Thymus (tissue), 11 donors: ENCODE results near the gene CCDC190. TPM values are rescaled to one million over a fixed set of nuclear protein-coding genes. Genes with fewer than 3 reads are reported as not detected.

ENCODE experiments used
- DNase-seq, 9 donors: peaks; one replicate each; pipeline ENCODE4 v3.0.0-alpha.2; 2013; ENCODE audit warnings: low spot score in 9 of 9, low read depth in 6 of 9, missing footprints in 1 of 9
- H3K27ac ChIP-seq, 2 donors: one replicate each; pipeline ENCODE4 v1.5.1; 2013; ENCODE audit warnings: control low read depth in 1 of 2, low read depth in 1 of 2, low read length in 1 of 2, mild to moderate bottlenecking in 1 of 2, moderate library complexity in 1 of 2
- H3K27me3 ChIP-seq, 2 donors: one replicate each; pipeline ENCODE4 v1.5.1; 2013; ENCODE audit warnings: low read length in 1 of 2; ENCODE audit not compliant: control insufficient read depth in 2 of 2, insufficient read depth in 1 of 2
- H3K36me3 ChIP-seq, 2 donors: one replicate each; pipeline ENCODE4 v1.5.1; 2013; ENCODE audit warnings: low read length in 1 of 2, mild to moderate bottlenecking in 1 of 2, moderate library complexity in 1 of 2; ENCODE audit not compliant: control insufficient read depth in 2 of 2, insufficient read depth in 2 of 2
- H3K4me1 ChIP-seq, 2 donors: one replicate each; pipeline ENCODE4 v1.5.1; 2013; ENCODE audit warnings: low read length in 2 of 2; ENCODE audit not compliant: control insufficient read depth in 2 of 2, insufficient read depth in 2 of 2
- H3K4me3 ChIP-seq, 2 donors: one replicate each; pipeline ENCODE4 v1.5.1; 2013; ENCODE audit warnings: low read length in 2 of 2, control low read depth in 1 of 2, mild to moderate bottlenecking in 1 of 2
- H3K9me3 ChIP-seq, 2 donors: one replicate each; pipeline ENCODE4 v1.5.1; 2013; ENCODE audit warnings: low read length in 1 of 2, mild to moderate bottlenecking in 1 of 2; ENCODE audit not compliant: control insufficient read depth in 2 of 2, insufficient read depth in 1 of 2
- WGBS: extraction: QIAGEN DNeasy Blood & Tissue Kit; methylation state at CpG from one replicate; pipeline ENCODE4 v1.1.7; 2013; 5-methylcytosine and 5-hydroxymethylcytosine counted together
- polyA plus RNA-seq: library from polyadenylated mRNA; stranded (reverse); fragments of 200-250 nt; gene quantifications from one replicate; pipeline ENCODE4 v1.2.3, GENCODE V29; 2013
- total RNA-seq: library from RNA; stranded (reverse); fragments of 120-200 nt; gene quantifications from one replicate; pipeline ENCODE4 v1.2.4, GENCODE V29; 2013
- donor health status: healthy.

The CCDC190 gene
- total and polyA plus RNA-seq, 2 donors, result under 0.01 to 0.32 TPM

- 93% methylated on average over 5 of the region's 5 CpGs for WGBS
- no peaks in the 10 kb centered on the region for H3K27me3 ChIP-seq
- H3K4me1 ChIP-seq, result no peaks in the 10 kb centered on the region
- no peaks in the 10 kb centered on the region for H3K9me3 ChIP-seq
- no peak overlapping the region for H3K4me3 ChIP-seq
- no peak for DNase-seq
- H3K27ac ChIP-seq, result no peak overlapping the region
- no peaks in the 10 kb centered on the region for H3K36me3 ChIP-seq
Observed at GRCh38 chr1:162868972-162869371, 8.0 kb upstream of the CCDC190 start.

GRCh38 chr1:162861625-162862024 is 650 bp upstream of the CCDC190 start:
- Histone ChIP-seq H3K4me1 (no peaks in the 10 kb centered on the region), H3K27ac (no peak overlapping the region), H3K4me3 (no peak overlapping the region), H3K36me3 (no peaks in the 10 kb centered on the region), H3K27me3 (no peaks in the 10 kb centered on the region), H3K9me3 (no peaks in the 10 kb centered on the region)
- no peak for DNase-seq
- WGBS, result 91% methylated on average over 5 of the region's 5 CpGs

GRCh38 chr1:162859191-162859590 is 1.8 kb downstream of the CCDC190 start:
- H3K27ac ChIP-seq, result no peak overlapping the region

GRCh38 chr1:162857850-162858249 is 3.1 kb downstream of the CCDC190 start:
- H3K36me3 ChIP-seq, result no peaks in the 10 kb centered on the region

More at GRCh38 chr1:162859191-162859590, 1.8 kb downstream of the CCDC190 start:
- Histone ChIP-seq H3K4me3 (no peak overlapping the region), H3K27me3 (no peaks in the 10 kb centered on the region), H3K4me1 (no peaks in the 10 kb centered on the region), H3K9me3 (no peaks in the 10 kb centered on the region), H3K36me3 (no peaks in the 10 kb centered on the region)
- DNase-seq, result no peak
- WGBS, result 91% methylated on average over 1 of the region's 1 CpG

GRCh38 chr1:162856260-162856659 is 4.7 kb downstream of the CCDC190 start:
- Histone ChIP-seq H3K4me3 (no peak overlapping the region), H3K4me1 (no peaks in the 10 kb centered on the region), H3K27ac (no peak overlapping the region), H3K36me3 (no peaks in the 10 kb centered on the region), H3K27me3 (no peaks in the 10 kb centered on the region), H3K9me3 (no peaks in the 10 kb centered on the region)
- WGBS, result 96% methylated on average over 2 of the region's 2 CpGs
- no peak for DNase-seq

More at GRCh38 chr1:162857850-162858249, 3.1 kb downstream of the CCDC190 start:
- H3K27me3 ChIP-seq, result no peaks in the 10 kb centered on the region
- H3K4me1 ChIP-seq, result no peaks in the 10 kb centered on the region
- DNase-seq, result no peak
- H3K4me3 ChIP-seq, result no peak overlapping the region
- H3K27ac ChIP-seq, result no peak overlapping the region
- H3K9me3 ChIP-seq, result no peaks in the 10 kb centered on the region

GRCh38 chr1:162855461-162856150 is 5.4 kb downstream of the CCDC190 start:
- H3K27ac ChIP-seq, result no peak overlapping the region
- no peak for DNase-seq
- no peaks in the 10 kb centered on the region for H3K4me1 ChIP-seq
- WGBS, result 93% methylated on average over 4 of the region's 4 CpGs
- H3K9me3 ChIP-seq, result no peaks in the 10 kb centered on the region
- H3K27me3 ChIP-seq, result no peaks in the 10 kb centered on the region
- H3K4me3 ChIP-seq, result no peak overlapping the region
- H3K36me3 ChIP-seq, result no peaks in the 10 kb centered on the region

- Histone ChIP-seq H3K4me1 (no peaks in the 10 kb centered on the region), H3K4me3 (no peak overlapping the region), H3K9me3 (no peaks in the 10 kb centered on the region), H3K36me3 (no peaks in the 10 kb centered on the region), H3K27ac (no peak overlapping the region), H3K27me3 (no peaks in the 10 kb centered on the region)
- DNase-seq, result peak in 8 of 9 donors; percentile 13 to 57 (median 30)
- WGBS, result 47% methylated on average over 4 of the region's 4 CpGs
Observed at GRCh38 chr1:162854245-162854882, 6.6 kb downstream of the CCDC190 start.

- H3K4me3 ChIP-seq, result no peak overlapping the region
- WGBS, result 98% methylated on average over 1 of the region's 1 CpG
- DNase-seq, result no peak
- no peaks in the 10 kb centered on the region for H3K9me3 ChIP-seq
- no peaks in the 10 kb centered on the region for H3K27me3 ChIP-seq
- no peaks in the 10 kb centered on the region for H3K36me3 ChIP-seq
- H3K4me1 ChIP-seq, result no peaks in the 10 kb centered on the region
- no peak overlapping the region for H3K27ac ChIP-seq
Observed at GRCh38 chr1:162851341-162851740, 9.6 kb downstream of the CCDC190 start.

- Histone ChIP-seq H3K4me1 (no peaks in the 10 kb centered on the region), H3K27ac (no peak overlapping the region), H3K27me3 (no peaks in the 10 kb centered on the region), H3K9me3 (no peaks in the 10 kb centered on the region), H3K36me3 (no peaks in the 10 kb centered on the region), H3K4me3 (no peak overlapping the region)
- WGBS, result 84% methylated on average over 2 of the region's 2 CpGs
- DNase-seq, result no peak
Observed at GRCh38 chr1:162849711-162850110, 11.3 kb downstream of the CCDC190 start.
